Measurements from ENCODE around the gene KLHL22. TPM values are rescaled to one million over a fixed set of nuclear protein-coding genes. Genes with fewer than 3 reads are reported as not detected.

Gene KLHL22
- polyA plus RNA-seq, 4 donors = 5.9 to 15.1 (median 8.6) TPM

GRCh38 chr22:20402960-20403778 lies 92.4 kb downstream of the KLHL22 start:
- H3K4me3 ChIP-seq (ENCODE audit: low read depth in 1 of 3, low read length in 3 of 3) = no peak overlapping the region
- WGBS, 3 donors = 93 to 97% (median 96%) methylated on average over 9 of the region's 9 CpGs
- no peaks in the 10 kb centered on the region for H3K4me1 ChIP-seq (ENCODE audit: control insufficient read depth in 3 of 3, insufficient read depth in 2 of 3, low read depth in 1 of 3, low read length in 2 of 3)
- no peaks in the 10 kb centered on the region for H3K27me3 ChIP-seq (ENCODE audit: control insufficient read depth in 3 of 3, insufficient read depth in 3 of 3, low read length in 3 of 3)
- no peak for DNase-seq
- H3K36me3 ChIP-seq (ENCODE audit: control insufficient read depth in 3 of 3, insufficient read depth in 2 of 3, low read depth in 1 of 3, low read length in 3 of 3) = peaks cover 0 to 69% (median 11%) of the 10 kb centered on the region in 3 donors
- no peaks in the 10 kb centered on the region for H3K9me3 ChIP-seq (ENCODE audit: control insufficient read depth in 2 of 2, insufficient read depth in 1 of 2, low read depth in 1 of 2, low read length in 1 of 2)
- H3K27ac ChIP-seq (ENCODE audit: low read depth in 1 of 3, low read length in 2 of 3) = no peak overlapping the region
- no peak for FAIRE-seq

- no peak overlapping the region for H3K27ac ChIP-seq (ENCODE audit: low read depth in 1 of 3, low read length in 2 of 3)
- FAIRE-seq (no peak), DNase-seq (no peak)
- no peaks in the 10 kb centered on the region for H3K4me1 ChIP-seq (ENCODE audit: control insufficient read depth in 3 of 3, insufficient read depth in 2 of 3, low read depth in 1 of 3, low read length in 2 of 3)
- peaks cover 0 to 57% (median 11%) of the 10 kb centered on the region in 3 donors for H3K36me3 ChIP-seq (ENCODE audit: control insufficient read depth in 3 of 3, insufficient read depth in 2 of 3, low read depth in 1 of 3, low read length in 3 of 3)
- H3K27me3 ChIP-seq (ENCODE audit: control insufficient read depth in 3 of 3, insufficient read depth in 3 of 3, low read length in 3 of 3) = no peaks in the 10 kb centered on the region
- no peaks in the 10 kb centered on the region for H3K9me3 ChIP-seq (ENCODE audit: control insufficient read depth in 2 of 2, insufficient read depth in 1 of 2, low read depth in 1 of 2, low read length in 1 of 2)
- 95 to 98% (median 96%) methylated on average over 13 of the region's 13 CpGs for WGBS, 3 donors
- H3K4me3 ChIP-seq (ENCODE audit: low read depth in 1 of 3, low read length in 3 of 3) = no peak overlapping the region
Measured at GRCh38 chr22:20401376-20402014, 94.1 kb downstream of the KLHL22 start.

- Histone ChIP-seq H3K9me3 (ENCODE audit: control insufficient read depth in 2 of 2, insufficient read depth in 1 of 2, low read depth in 1 of 2, low read length in 1 of 2) (no peaks in the 10 kb centered on the region), H3K27ac (ENCODE audit: low read depth in 1 of 3, low read length in 2 of 3) (no peak overlapping the region), H3K4me1 (ENCODE audit: control insufficient read depth in 3 of 3, insufficient read depth in 2 of 3, low read depth in 1 of 3, low read length in 2 of 3) (no peaks in the 10 kb centered on the region), H3K4me3 (ENCODE audit: low read depth in 1 of 3, low read length in 3 of 3) (no peak overlapping the region), H3K36me3 (ENCODE audit: control insufficient read depth in 3 of 3, insufficient read depth in 2 of 3, low read depth in 1 of 3, low read length in 3 of 3) (peaks cover 0 to 50% (median 11%) of the 10 kb centered on the region in 3 donors), H3K27me3 (ENCODE audit: control insufficient read depth in 3 of 3, insufficient read depth in 3 of 3, low read length in 3 of 3) (no peaks in the 10 kb centered on the region)
- no peak for DNase-seq
- 90 to 97% (median 93%) methylated on average over 15 of the region's 15 CpGs for WGBS, 3 donors
- FAIRE-seq = no peak
Measured at GRCh38 chr22:20400606-20401375, 94.8 kb downstream of the KLHL22 start.

- no peak overlapping the region for H3K4me3 ChIP-seq (ENCODE audit: low read depth in 1 of 3, low read length in 3 of 3)
- 62 to 88% (median 86%) methylated on average over 4 of the region's 4 CpGs for WGBS, 3 donors
- FAIRE-seq = no peak
- no peak for DNase-seq
- no peaks in the 10 kb centered on the region for H3K27me3 ChIP-seq (ENCODE audit: control insufficient read depth in 3 of 3, insufficient read depth in 3 of 3, low read length in 3 of 3)
- H3K9me3 ChIP-seq (ENCODE audit: control insufficient read depth in 2 of 2, insufficient read depth in 1 of 2, low read depth in 1 of 2, low read length in 1 of 2) = no peaks in the 10 kb centered on the region
- no peak overlapping the region for H3K27ac ChIP-seq (ENCODE audit: low read depth in 1 of 3, low read length in 2 of 3)
- H3K36me3 ChIP-seq (ENCODE audit: control insufficient read depth in 3 of 3, insufficient read depth in 2 of 3, low read depth in 1 of 3, low read length in 3 of 3) = peaks cover 0 to 45% (median 3%) of the 10 kb centered on the region in 3 donors
- H3K4me1 ChIP-seq (ENCODE audit: control insufficient read depth in 3 of 3, insufficient read depth in 2 of 3, low read depth in 1 of 3, low read length in 2 of 3) = peaks cover 0 to 4% (median 3%) of the 10 kb centered on the region in 3 donors
Measured at GRCh38 chr22:20399866-20400605, 95.6 kb downstream of the KLHL22 start.

- FAIRE-seq (no peak), DNase-seq (no peak)
- H3K4me1 ChIP-seq (ENCODE audit: control insufficient read depth in 3 of 3, insufficient read depth in 2 of 3, low read depth in 1 of 3, low read length in 2 of 3) = peaks cover 0 to 9% (median 6%) of the 10 kb centered on the region in 3 donors
- H3K36me3 ChIP-seq (ENCODE audit: control insufficient read depth in 3 of 3, insufficient read depth in 2 of 3, low read depth in 1 of 3, low read length in 3 of 3) = peaks cover 0 to 31% (median 0%) of the 10 kb centered on the region in 3 donors
- no peak overlapping the region for H3K27ac ChIP-seq (ENCODE audit: low read depth in 1 of 3, low read length in 2 of 3)
- H3K27me3 ChIP-seq (ENCODE audit: control insufficient read depth in 3 of 3, insufficient read depth in 3 of 3, low read length in 3 of 3) = no peaks in the 10 kb centered on the region
- no peak overlapping the region for H3K4me3 ChIP-seq (ENCODE audit: low read depth in 1 of 3, low read length in 3 of 3)
- H3K9me3 ChIP-seq (ENCODE audit: control insufficient read depth in 2 of 2, insufficient read depth in 1 of 2, low read depth in 1 of 2, low read length in 1 of 2) = no peaks in the 10 kb centered on the region
- WGBS, 3 donors = 95 to 98% (median 95%) methylated on average over 5 of the region's 5 CpGs
Measured at GRCh38 chr22:20398420-20398819, 97.2 kb downstream of the KLHL22 start.

GRCh38 chr22:20397498-20397897 lies 98.1 kb downstream of the KLHL22 start:
- Histone ChIP-seq H3K4me3 (ENCODE audit: low read depth in 1 of 3, low read length in 3 of 3) (no peak overlapping the region), H3K9me3 (ENCODE audit: control insufficient read depth in 2 of 2, insufficient read depth in 1 of 2, low read depth in 1 of 2, low read length in 1 of 2) (no peaks in the 10 kb centered on the region), H3K4me1 (ENCODE audit: control insufficient read depth in 3 of 3, insufficient read depth in 2 of 3, low read depth in 1 of 3, low read length in 2 of 3) (peaks cover 0 to 9% (median 9%) of the 10 kb centered on the region in 3 donors), H3K27ac (ENCODE audit: low read depth in 1 of 3, low read length in 2 of 3) (no peak overlapping the region), H3K27me3 (ENCODE audit: control insufficient read depth in 3 of 3, insufficient read depth in 3 of 3, low read length in 3 of 3) (no peaks in the 10 kb centered on the region), H3K36me3 (ENCODE audit: control insufficient read depth in 3 of 3, insufficient read depth in 2 of 3, low read depth in 1 of 3, low read length in 3 of 3) (peaks cover 0 to 25% (median 0%) of the 10 kb centered on the region in 3 donors)
- DNase-seq (no peak), FAIRE-seq (no peak)
- 91 to 92% (median 91%) methylated on average over 2 of the region's 2 CpGs for WGBS, 3 donors

GRCh38 chr22:20396639-20397038 lies 99.0 kb downstream of the KLHL22 start:
- FAIRE-seq = no peak
- H3K27ac ChIP-seq (ENCODE audit: low read depth in 1 of 3, low read length in 2 of 3) = no peak overlapping the region
- no peaks in the 10 kb centered on the region for H3K27me3 ChIP-seq (ENCODE audit: control insufficient read depth in 3 of 3, insufficient read depth in 3 of 3, low read length in 3 of 3)
- H3K4me1 ChIP-seq (ENCODE audit: control insufficient read depth in 3 of 3, insufficient read depth in 2 of 3, low read depth in 1 of 3, low read length in 2 of 3) = peaks cover 0 to 9% (median 9%) of the 10 kb centered on the region in 3 donors
- no peak for DNase-seq
- whole genome bisulfite sequencing, 3 donors = 82 to 100% (median 88%) methylated on average over 1 of the region's 1 CpG
- no peak overlapping the region for H3K4me3 ChIP-seq (ENCODE audit: low read depth in 1 of 3, low read length in 3 of 3)
- H3K36me3 ChIP-seq (ENCODE audit: control insufficient read depth in 3 of 3, insufficient read depth in 2 of 3, low read depth in 1 of 3, low read length in 3 of 3) = peaks cover 0 to 20% (median 0%) of the 10 kb centered on the region in 3 donors
- H3K9me3 ChIP-seq (ENCODE audit: control insufficient read depth in 2 of 2, insufficient read depth in 1 of 2, low read depth in 1 of 2, low read length in 1 of 2) = no peaks in the 10 kb centered on the region

- FAIRE-seq = no peak
Measured at GRCh38 chr22:20395907-20396287, 99.7 kb downstream of the KLHL22 start.

More at GRCh38 chr22:20395907-20396287, 99.7 kb downstream of the KLHL22 start:
- Histone ChIP-seq H3K4me3 (ENCODE audit: low read depth in 1 of 3, low read length in 3 of 3) (no peak overlapping the region), H3K36me3 (ENCODE audit: control insufficient read depth in 3 of 3, insufficient read depth in 2 of 3, low read depth in 1 of 3, low read length in 3 of 3) (peaks cover 0 to 12% (median 0%) of the 10 kb centered on the region in 3 donors), H3K27me3 (ENCODE audit: control insufficient read depth in 3 of 3, insufficient read depth in 3 of 3, low read length in 3 of 3) (no peaks in the 10 kb centered on the region), H3K9me3 (ENCODE audit: control insufficient read depth in 2 of 2, insufficient read depth in 1 of 2, low read depth in 1 of 2, low read length in 1 of 2) (no peaks in the 10 kb centered on the region), H3K4me1 (ENCODE audit: control insufficient read depth in 3 of 3, insufficient read depth in 2 of 3, low read depth in 1 of 3, low read length in 2 of 3) (peaks cover 0 to 9% (median 9%) of the 10 kb centered on the region in 3 donors), H3K27ac (ENCODE audit: low read depth in 1 of 3, low read length in 2 of 3) (no peak overlapping the region)
- 54 to 57% (median 57%) methylated on average over 2 of the region's 2 CpGs for WGBS, 3 donors
- DNase-seq = no peak

Measured in small intestine (tissue), 7 donors.